Measurements from ENCODE around the gene NGF.
"Not testable (repeated sequence)": the region's sequence is repeated elsewhere in the genome, so short reads cannot be mapped to it uniquely, and the experiment has no call there.

Gene NGF

GRCh38 chr1:115310581-115311473 is 27.2 kb downstream of the NGF start:
- no peaks in the 10 kb centered on the region for H3K4me1 Mint-ChIP-seq (ENCODE audit: low read depth)
- H3K36me3 Mint-ChIP-seq (ENCODE audit: low read depth) = no peaks in the 10 kb centered on the region
- DNase-seq (ENCODE audit: low spot score) = no peak
- H3K9me3 Mint-ChIP-seq = no peaks in the 10 kb centered on the region
- no peak overlapping the region for H3K4me3 Mint-ChIP-seq
- no peak overlapping the region for H3K27ac Mint-ChIP-seq
- H3K27me3 Mint-ChIP-seq (ENCODE audit: low read depth) = peaks cover 2% of the 10 kb centered on the region

GRCh38 chr1:115309504-115309903 is 28.5 kb downstream of the NGF start:
- not testable (repeated sequence) for H3K9me3 Mint-ChIP-seq

DNA sequence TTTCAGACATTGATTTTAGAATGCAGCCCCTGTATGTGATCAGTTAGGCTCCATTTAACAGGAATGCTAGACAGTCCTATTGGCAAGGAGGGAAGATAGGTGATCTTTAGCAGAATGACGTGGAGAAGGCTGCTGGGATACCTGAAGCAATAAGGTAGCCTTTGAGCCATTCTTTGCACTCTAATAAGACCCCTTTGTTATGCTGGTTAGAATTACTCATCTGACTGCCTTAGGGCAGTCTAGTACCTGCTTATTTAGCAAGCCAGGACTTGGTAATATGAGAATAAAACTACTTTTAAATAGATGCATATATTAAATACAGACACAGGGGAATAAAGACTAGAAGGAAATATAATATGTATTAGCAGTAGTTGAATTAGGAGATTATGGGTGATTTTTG is 29.1 kb downstream of the NGF start:
- H3K4me3 Mint-ChIP-seq = no peak overlapping the region
- H3K9me3 Mint-ChIP-seq = no peaks in the 10 kb centered on the region
- no peaks in the 10 kb centered on the region for H3K36me3 Mint-ChIP-seq (ENCODE audit: low read depth)
- DNase-seq (ENCODE audit: low spot score) = no peak
- no peak overlapping the region for H3K27ac Mint-ChIP-seq
- no peaks in the 10 kb centered on the region for H3K4me1 Mint-ChIP-seq (ENCODE audit: low read depth)
- H3K27me3 Mint-ChIP-seq (ENCODE audit: low read depth) = peaks cover 4% of the 10 kb centered on the region

More at GRCh38 chr1:115309504-115309903, 28.5 kb downstream of the NGF start:
- not testable (repeated sequence) for H3K27ac Mint-ChIP-seq; H3K27me3 Mint-ChIP-seq (ENCODE audit: low read depth); H3K4me1 Mint-ChIP-seq (ENCODE audit: low read depth); DNase-seq (ENCODE audit: low spot score); H3K4me3 Mint-ChIP-seq; H3K36me3 Mint-ChIP-seq (ENCODE audit: low read depth)

DNA sequence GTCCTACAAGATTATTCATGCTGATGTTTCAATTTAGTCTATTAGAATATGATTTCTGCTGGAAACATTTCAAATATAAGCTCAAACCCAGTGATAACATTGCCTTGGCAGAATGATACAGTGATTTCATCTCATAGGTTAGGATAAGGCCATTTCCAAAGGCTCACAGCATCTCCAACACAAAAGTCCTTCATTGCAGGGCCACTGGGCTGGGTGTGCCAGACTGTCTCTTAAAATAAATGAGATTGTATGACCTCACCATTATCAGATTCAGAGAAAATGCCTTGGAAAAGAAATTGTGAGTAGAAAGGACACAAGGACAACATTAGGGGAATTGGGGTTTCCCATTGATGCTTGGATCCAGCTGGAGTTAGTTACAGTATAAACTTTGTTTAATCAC is 30.4 kb downstream of the NGF start:
- Mint-ChIP-seq H3K27me3 (ENCODE audit: low read depth) (peaks cover 9% of the 10 kb centered on the region), H3K4me1 (ENCODE audit: low read depth) (no peaks in the 10 kb centered on the region), H3K4me3 (no peak overlapping the region), H3K9me3 (no peaks in the 10 kb centered on the region), H3K27ac (no peak overlapping the region), H3K36me3 (ENCODE audit: low read depth) (no peaks in the 10 kb centered on the region)
- no peak for DNase-seq (ENCODE audit: low spot score)

DNA sequence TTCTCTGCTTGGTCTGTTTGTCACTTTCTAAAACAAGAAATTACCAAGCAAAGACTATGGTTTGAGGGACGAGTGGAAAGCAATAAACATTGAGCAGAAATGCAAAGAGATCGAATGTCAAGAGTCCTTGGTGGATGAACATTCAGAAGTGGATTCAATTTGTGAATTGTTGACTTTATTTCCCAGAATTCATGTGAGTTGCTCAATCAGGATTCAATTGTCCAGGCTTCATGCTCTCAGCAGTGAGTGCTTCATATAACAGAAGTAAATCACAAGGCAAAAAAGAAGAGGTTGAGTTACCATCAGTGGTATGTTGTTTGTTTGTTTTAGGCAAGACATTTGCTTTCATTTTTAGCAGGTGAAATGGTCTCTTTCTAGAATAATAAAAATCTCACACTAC is 31.9 kb downstream of the NGF start:
- Mint-ChIP-seq H3K4me1 (ENCODE audit: low read depth) (no peaks in the 10 kb centered on the region), H3K36me3 (ENCODE audit: low read depth) (no peaks in the 10 kb centered on the region), H3K4me3 (no peak overlapping the region), H3K27ac (no peak overlapping the region), H3K27me3 (ENCODE audit: low read depth) (peaks cover 9% of the 10 kb centered on the region), H3K9me3 (no peaks in the 10 kb centered on the region)
- DNase-seq (ENCODE audit: low spot score) = no peak

DNA sequence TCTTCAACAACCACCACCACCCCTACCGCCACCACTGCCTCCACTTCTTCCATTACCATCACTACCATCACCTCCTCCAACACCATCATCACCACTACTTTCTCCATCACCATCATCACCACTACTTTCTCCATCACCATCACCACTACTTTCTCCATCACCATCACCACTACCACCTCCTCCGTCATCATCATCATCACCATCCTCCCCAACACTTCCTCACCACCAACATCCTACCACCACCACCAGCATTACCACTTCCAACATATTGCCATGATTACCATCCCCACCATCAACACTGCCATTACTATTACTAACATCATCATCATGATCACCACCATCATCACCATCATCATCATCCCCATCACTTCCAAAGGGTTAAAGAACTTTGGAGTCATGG is 34.7 kb downstream of the NGF start:
- peaks cover 9% of the 10 kb centered on the region for H3K27me3 Mint-ChIP-seq (ENCODE audit: low read depth)
- DNase-seq (ENCODE audit: low spot score) = no peak
- H3K4me3 Mint-ChIP-seq = no peak overlapping the region
- no peaks in the 10 kb centered on the region for H3K36me3 Mint-ChIP-seq (ENCODE audit: low read depth)
- no peaks in the 10 kb centered on the region for H3K4me1 Mint-ChIP-seq (ENCODE audit: low read depth)
- H3K9me3 Mint-ChIP-seq = no peaks in the 10 kb centered on the region
- H3K27ac Mint-ChIP-seq = no peak overlapping the region

GRCh38 chr1:115302390-115302961 is 35.6 kb downstream of the NGF start:
- H3K36me3 Mint-ChIP-seq (ENCODE audit: low read depth) = no peaks in the 10 kb centered on the region

DNA sequence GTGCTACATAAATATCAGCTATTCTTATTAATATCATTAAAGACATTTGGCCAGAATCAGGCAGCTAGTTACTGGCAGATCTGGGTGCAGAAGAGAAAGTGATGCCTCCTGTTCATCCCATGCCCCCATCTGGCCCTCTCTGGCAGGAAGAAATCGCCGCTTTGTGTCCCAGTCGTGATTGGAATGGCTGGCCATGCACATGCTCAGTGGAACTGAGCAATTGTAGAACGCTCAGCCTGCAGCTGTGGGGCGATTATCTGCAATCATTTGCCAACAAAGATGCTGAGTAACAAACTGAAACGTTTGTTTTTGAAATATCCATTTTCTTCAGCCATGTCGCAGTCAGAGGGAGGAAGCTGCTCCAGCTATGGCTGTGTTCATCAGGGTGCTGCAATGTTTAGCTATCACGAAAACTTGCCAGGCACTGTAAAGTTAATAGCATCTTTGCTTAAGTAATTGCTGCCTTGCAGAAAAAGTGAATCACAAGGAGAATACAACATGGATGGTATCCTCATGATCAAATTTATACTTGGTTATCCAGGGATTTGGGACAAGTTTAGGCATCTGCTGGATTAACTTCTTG is 36.5 kb downstream of the NGF start:
- Mint-ChIP-seq H3K36me3 (ENCODE audit: low read depth) (no peaks in the 10 kb centered on the region), H3K9me3 (no peaks in the 10 kb centered on the region), H3K27ac (no peak overlapping the region), H3K27me3 (ENCODE audit: low read depth) (peaks cover 11% of the 10 kb centered on the region), H3K4me3 (no peak overlapping the region), H3K4me1 (ENCODE audit: low read depth) (no peaks in the 10 kb centered on the region)
- no peak for DNase-seq (ENCODE audit: low spot score)

More at GRCh38 chr1:115302390-115302961, 35.6 kb downstream of the NGF start:
- DNase-seq (ENCODE audit: low spot score) = no peak
- Mint-ChIP-seq H3K27me3 (ENCODE audit: low read depth) (peaks cover 11% of the 10 kb centered on the region), H3K4me3 (no peak overlapping the region), H3K4me1 (ENCODE audit: low read depth) (no peaks in the 10 kb centered on the region), H3K9me3 (no peaks in the 10 kb centered on the region), H3K27ac (no peak overlapping the region)

GRCh38 chr1:115300087-115300876 is 37.8 kb downstream of the NGF start:
- no peak overlapping the region for H3K27ac Mint-ChIP-seq
- DNase-seq (ENCODE audit: low spot score) = no peak
- no peaks in the 10 kb centered on the region for H3K9me3 Mint-ChIP-seq
- no peaks in the 10 kb centered on the region for H3K4me1 Mint-ChIP-seq (ENCODE audit: low read depth)
- H3K36me3 Mint-ChIP-seq (ENCODE audit: low read depth) = no peaks in the 10 kb centered on the region
- H3K4me3 Mint-ChIP-seq = no peak overlapping the region
- H3K27me3 Mint-ChIP-seq (ENCODE audit: low read depth) = peaks cover 7% of the 10 kb centered on the region

DNA sequence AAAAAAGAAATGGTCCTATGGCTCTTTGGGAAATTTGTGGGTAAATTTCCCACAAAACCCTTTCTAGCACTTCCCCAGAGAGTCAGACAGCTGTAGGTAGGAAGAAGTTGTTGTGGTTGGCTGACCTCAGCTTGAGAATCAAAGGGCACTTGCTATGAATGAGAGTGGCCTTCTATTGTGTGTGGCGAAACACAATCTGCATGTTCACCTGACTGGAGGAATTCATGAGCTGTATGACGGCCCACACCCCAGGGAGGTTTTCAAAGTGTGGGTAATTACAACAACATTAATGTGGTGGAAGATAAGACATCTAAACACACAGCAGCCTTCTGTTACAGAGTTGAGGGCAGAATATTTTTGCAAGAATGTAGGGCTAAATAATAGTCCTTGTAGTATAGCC is 38.8 kb downstream of the NGF start:
- Mint-ChIP-seq H3K27ac (no peak overlapping the region), H3K9me3 (no peaks in the 10 kb centered on the region)

GRCh38 chr1:115296981-115297380 is 41.1 kb downstream of the NGF start:
- Mint-ChIP-seq H3K27ac (no peak overlapping the region), H3K4me3 (no peak overlapping the region), H3K4me1 (ENCODE audit: low read depth) (no peaks in the 10 kb centered on the region), H3K27me3 (ENCODE audit: low read depth) (peaks cover 2% of the 10 kb centered on the region), H3K9me3 (no peaks in the 10 kb centered on the region), H3K36me3 (ENCODE audit: low read depth) (no peaks in the 10 kb centered on the region)
- no peak for DNase-seq (ENCODE audit: low spot score)

More for the DNA sequence above, 38.8 kb downstream of the NGF start:
- Mint-ChIP-seq H3K27me3 (ENCODE audit: low read depth) (peaks cover 7% of the 10 kb centered on the region), H3K36me3 (ENCODE audit: low read depth) (no peaks in the 10 kb centered on the region), H3K4me1 (ENCODE audit: low read depth) (no peaks in the 10 kb centered on the region), H3K4me3 (no peak overlapping the region)
- DNase-seq (ENCODE audit: low spot score) = no peak

- Mint-ChIP-seq H3K4me1 (ENCODE audit: low read depth) (no peaks in the 10 kb centered on the region), H3K4me3 (no peak overlapping the region), H3K27ac (no peak overlapping the region), H3K27me3 (ENCODE audit: low read depth) (peaks cover 2% of the 10 kb centered on the region), H3K9me3 (no peaks in the 10 kb centered on the region), H3K36me3 (ENCODE audit: low read depth) (no peaks in the 10 kb centered on the region)
- DNase-seq (ENCODE audit: low spot score) = no peak
These were observed 41.9 kb downstream of the NGF start for GRCh38 chr1:115295904-115296696.

DNA sequence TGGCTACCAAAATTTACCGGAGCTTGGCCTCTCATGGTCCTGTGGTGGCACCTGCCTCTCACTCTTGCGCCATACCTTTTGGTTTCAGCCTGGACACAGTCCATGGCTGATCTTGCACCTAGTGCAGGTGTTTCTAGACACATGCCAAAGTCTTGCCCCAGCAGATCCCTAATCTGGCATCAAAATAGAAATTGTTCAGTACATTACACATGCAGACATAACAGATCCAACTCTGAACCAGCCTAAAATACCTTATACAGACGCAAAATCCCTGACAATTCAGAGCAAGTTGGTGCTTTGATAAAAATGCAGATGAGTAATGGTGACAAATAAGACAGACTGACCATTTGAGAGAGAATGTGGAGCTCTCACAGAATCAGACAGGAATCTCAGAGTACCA is 44.1 kb downstream of the NGF start:
- Mint-ChIP-seq H3K9me3 (no peaks in the 10 kb centered on the region), H3K4me3 (no peak overlapping the region), H3K4me1 (ENCODE audit: low read depth) (no peaks in the 10 kb centered on the region), H3K36me3 (ENCODE audit: low read depth) (no peaks in the 10 kb centered on the region), H3K27ac (no peak overlapping the region), H3K27me3 (ENCODE audit: low read depth) (peaks cover 2% of the 10 kb centered on the region)
- no peak for DNase-seq (ENCODE audit: low spot score)
